Activated naive CD4-positive, alpha-beta T cell (primary cell): ENCODE data around the gene GRIA3.

Experiments used
- DNase-seq, 4 experiments: peaks; one replicate each; lab custom pipeline; 2025; lab: John Stamatoyannopoulos, UW

GRIA3 gene

DNA sequence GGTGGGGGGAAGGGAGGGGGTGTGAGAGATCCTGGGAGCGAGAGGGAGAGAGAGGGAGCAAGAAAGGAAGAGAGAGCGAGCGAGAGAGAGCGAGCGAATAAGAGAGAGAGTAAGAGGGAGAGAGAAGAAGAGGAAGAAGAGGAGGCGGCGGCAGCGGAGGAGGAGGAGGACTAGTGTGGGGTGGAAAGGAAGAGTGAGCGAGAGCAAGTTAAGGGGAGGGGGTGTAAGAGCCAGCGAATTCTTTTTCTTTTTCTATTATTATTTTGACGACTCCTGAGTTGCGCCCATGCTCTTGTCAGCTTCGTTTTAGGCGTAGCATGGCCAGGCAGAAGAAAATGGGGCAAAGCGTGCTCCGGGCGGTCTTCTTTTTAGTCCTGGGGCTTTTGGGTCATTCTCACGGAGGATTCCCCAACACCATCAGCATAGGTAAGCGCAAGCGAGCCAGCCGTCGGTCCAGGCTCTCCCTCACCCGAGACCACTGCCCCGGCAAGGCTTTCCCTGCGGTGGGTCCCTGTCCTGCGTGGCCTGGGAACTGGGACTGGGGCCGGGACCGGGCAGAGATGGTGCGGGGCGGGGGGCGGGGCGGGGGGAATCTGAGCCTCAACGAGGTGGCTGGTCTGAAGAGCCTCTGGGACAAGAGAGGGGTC lies at the start of gene GRIA3:
TSS of gene GRIA3 (plus strand) at position 60 of the 647 bp plus-strand sequence. CDS start at position 318, 258 bp downstream.
- no peak for DNase-seq

DNA sequence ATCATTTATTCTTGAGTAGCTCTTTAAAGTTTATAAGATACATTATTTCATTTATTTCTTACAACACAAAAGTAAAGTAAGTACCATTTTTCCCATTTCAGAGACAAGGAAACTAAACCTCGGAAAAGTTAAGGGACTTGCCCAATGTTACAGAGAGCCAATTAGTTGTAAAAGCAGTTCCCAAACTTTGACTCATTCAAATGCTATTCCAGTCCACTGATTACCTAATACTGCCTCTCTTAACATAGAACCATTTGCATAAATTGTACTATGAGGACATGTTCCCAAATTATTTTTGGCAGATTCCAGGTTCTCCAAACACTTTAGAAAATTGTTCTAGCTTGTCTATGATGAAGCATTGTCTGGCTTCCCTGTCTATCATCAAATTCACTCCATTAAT lies 45.6 kb upstream of the GRIA3 start:
- no peak for DNase-seq

- no peak for DNase-seq
Observed at GRCh38 chrX:123140454-123140853, 43.6 kb upstream of the GRIA3 start.

DNA sequence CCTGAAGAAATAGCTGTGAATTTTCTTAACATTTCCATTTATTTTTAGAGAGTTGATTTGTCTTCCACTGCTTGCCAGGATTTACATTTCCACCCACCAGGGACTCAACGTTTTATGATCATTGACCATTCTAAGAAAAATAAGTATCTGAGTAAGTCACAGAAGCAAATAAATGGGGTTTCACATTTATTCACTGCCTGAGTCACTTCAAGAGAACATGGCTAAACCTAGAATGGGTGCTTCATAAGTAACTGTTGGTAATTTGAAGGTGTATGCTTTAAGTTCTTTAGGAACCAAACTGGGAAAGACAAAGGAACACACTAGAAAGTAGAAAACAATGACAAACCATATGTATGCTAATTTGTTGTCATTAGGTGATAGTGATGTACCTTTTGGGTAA lies 43.2 kb upstream of the GRIA3 start:
- no peak for DNase-seq

DNA sequence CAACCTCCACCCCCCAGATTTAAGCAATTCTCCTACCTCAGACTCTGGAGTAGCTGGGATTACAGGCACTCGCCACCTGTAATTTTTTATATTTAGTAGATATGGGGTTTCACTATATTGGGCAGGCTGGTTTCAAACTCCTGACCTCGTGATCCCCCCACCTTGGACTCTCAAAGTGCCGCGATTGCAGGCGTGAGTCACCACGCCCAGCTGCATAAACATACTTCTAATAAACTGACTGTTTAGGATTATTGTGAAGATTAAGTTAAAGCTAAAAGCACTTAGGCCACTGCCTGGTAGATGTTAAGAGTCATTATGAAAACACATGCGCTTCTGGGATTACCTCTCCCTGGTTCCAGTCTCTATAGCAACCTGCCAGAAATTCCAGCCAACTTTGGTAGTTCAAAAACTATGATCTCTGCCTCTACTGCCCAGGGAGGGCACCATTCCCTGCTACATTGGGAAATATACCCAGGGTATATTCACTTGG lies 30.2 kb upstream of the GRIA3 start:
- no peak for DNase-seq

- no peak for DNase-seq
Observed at GRCh38 chrX:123155327-123155726, 28.8 kb upstream of the GRIA3 start.

GRCh38 chrX:123157586-123157985 lies 26.5 kb upstream of the GRIA3 start:
- DNase-seq = no peak

GRCh38 chrX:123159403-123159802 lies 24.7 kb upstream of the GRIA3 start:
- no peak for DNase-seq

DNA sequence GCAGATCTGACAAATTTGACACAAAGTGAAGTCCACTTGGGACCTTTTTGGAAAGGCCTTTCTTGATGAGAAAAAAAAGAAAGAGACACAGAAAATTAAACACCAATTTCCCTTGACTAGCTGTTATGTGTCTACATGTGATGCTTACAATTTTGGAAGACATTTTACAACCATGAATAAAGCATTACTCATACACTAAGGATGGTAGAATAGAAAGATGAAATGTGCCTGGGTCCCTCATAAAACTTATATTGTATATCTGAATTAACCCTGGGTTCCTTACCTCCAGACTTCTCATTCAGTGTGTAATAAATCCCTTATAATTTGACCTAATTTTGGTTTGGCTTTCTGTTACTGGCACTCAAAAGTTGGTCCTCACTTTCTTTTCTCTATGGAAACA lies 16.5 kb upstream of the GRIA3 start:
- DNase-seq = no peak

GRCh38 chrX:123169247-123169901 lies 14.7 kb upstream of the GRIA3 start:
- no peak for DNase-seq

DNA sequence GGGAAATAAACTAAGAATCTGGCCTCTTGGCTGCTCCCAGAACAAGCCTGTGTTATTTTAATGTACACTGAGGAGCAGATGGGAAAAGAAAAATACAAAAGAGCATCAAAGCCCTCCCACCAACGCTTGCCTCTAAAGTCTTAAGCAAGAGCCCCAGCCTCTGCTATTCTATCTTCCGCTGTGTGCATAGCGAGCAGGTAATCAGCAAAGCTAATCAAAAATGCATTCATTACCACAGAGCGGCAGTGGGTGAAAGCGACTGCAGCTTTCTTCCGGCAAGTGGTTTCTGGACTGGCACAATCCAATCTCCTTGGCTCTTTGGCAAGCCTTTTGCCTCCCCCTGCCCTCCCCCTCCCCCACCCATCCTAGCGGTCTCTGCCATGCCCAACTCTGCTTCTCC lies 13.5 kb upstream of the GRIA3 start:
- no peak for DNase-seq

- no peak for DNase-seq
Observed at GRCh38 chrX:123171781-123172180, 12.3 kb upstream of the GRIA3 start.

DNA sequence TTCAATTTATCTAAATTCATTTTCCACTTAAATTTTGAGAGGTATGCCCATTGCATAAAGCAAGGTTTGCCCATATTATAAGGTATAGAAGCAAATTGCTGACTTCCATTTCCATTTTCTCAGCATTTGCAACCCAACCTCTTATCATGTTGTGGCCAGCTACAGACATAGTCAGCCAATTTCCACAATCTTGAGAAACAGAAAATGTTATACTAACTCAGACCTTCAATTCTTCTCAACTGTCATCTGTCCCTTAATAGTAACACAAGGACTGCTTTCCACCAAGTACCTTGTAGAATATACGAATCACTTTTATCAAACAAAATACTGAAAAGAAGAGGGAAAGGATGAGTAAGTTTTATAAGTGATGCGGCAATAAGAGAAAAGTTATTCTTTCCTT lies 11.2 kb upstream of the GRIA3 start:
- no peak for DNase-seq

DNA sequence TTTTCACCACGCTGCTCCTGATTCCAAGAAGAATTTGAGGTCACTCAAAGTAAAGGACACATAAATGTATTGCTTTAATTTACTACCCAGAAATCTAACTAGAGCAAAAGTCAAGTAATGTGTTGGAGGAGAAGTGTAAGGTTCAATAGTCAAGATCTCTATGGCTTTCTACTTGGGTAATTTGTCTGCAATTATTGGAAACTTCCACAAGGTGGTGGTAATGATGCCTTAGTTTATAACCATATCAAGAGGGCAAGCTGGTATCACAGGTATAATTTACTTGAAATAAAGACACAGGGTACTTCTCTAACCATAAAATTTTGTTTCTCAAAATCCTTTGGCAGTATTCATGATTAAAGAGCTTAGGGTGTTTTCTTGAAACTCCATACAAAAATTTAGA lies 10.2 kb upstream of the GRIA3 start:
- DNase-seq = no peak

DNA sequence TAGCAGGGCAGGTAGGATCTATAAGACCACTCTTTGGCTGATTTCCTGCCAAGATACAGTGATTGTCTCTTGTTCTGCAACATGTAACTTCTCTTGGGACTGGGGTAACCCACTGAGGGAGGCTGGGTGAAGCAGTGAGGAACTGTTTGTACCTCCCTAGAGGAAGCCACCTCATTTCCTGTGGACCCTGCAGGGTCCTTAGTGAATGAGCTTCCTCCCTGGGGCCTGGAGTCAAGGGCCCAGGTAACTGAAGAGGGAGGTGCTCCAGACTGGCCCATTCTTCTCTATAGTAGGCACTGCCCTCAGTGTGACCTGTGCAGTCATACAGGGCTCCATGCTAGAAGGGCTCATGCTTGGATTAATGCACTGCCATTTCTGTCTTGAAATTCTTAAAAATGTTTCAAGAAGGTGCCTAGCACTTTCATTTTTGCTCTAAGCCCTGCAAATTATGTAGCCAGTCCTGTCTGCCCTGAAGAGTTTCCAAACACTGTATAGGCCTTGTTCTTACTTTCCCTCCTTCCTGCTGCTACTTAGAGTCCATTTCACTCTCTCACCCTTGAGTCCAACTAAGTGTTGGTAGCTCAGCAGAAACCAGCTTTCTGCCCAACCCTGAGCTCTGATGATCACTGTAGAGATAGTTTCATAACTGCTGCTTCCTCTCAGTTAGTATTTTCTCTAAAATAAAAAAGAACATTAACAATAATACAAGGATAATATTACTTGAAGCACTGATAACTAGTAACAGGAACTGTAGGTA lies 8.5 kb upstream of the GRIA3 start:
- DNase-seq = no peak

- DNase-seq = no peak
Observed at GRCh38 chrX:123181233-123181914, 2.7 kb upstream of the GRIA3 start.

DNA sequence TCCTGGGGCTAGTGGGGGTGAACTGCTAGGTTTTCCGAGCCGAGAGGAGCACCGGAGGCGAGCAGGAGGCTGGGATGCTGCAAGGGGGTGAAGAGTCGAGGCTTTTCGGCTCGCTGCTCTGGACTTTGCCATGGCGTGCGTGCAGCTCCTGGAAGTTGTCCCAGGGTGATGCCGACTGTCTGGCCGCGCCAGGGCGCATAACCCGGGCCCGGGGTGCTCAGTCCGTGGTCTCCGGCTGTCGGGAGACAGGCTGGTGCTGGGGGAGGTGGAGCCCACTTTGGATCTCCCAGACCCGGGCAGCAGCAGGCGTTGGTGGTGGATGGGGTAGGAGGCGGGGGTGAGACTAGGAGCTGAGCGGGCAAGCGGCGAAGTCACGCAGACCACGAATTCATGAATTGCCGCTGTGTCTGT lies 793 bp downstream of the GRIA3 start:
- no peak for DNase-seq

GRCh38 chrX:123185721-123186120 lies 1.6 kb downstream of the GRIA3 start:
- DNase-seq = no peak

- DNase-seq = no peak
Observed at GRCh38 chrX:123186801-123187200, 2.7 kb downstream of the GRIA3 start.

DNA sequence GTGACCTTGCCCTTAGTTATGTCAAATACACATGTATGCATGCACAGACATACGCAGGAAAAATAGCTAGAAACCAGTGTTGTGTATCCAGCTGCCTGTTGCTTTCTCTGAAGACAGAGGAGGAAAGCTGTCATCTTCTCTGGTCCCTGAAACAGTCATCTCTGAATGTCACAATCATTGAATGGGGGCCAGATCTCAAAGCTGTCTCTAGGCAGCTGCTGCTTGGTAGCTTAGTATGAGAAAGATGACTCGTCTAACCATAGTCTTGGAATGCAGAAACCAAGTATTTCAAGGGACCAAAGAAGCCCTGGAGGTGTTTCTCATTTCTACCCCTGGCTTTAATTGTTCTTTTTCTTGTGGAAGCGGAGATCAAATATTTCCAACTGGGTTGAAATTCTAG lies 4.0 kb downstream of the GRIA3 start:
- no peak for DNase-seq

DNA sequence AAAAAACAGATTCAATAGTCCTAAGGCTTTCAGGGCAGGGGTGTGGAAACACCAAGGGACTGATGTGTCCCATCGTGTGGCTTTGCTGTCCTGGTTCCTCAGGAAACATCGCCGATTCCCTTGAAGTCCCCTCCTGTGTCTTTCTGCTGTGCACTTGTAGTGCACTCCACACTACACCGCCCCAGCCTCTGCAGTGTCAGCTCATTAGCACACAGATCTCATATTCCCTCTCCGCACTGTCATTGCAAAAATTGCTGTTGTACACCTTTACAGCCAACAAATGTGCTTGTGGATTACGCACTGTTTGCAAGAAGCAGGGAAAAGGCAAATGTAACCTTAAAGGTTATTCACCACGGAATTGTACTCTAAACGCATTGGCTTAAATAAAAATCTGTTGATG lies 5.3 kb downstream of the GRIA3 start:
- DNase-seq = no peak

GRCh38 chrX:123190096-123190495 lies 6.0 kb downstream of the GRIA3 start:
- no peak for DNase-seq

DNA sequence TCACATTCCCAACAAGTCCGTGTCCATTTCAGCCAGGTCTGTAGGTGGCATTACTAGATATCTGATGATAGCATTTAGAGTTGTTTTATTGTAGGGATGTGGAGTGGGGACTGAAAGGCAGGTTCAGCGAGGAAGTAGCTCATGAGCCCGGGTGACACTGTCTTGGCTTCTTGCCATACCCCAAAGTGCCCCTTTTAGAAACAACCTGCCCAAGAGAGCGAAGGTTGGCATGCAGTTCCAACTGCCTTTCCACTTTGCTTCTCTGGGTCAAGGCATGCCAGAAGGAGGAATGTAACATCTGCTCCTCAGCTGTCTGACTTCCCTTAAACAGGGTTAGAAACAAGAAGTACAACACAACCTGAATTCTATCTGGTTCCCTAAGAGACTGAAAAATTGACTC lies 9.0 kb downstream of the GRIA3 start:
- no peak for DNase-seq
